ENCODE measurements around the gene GOLGA1. TPM values are rescaled to one million over a fixed set of nuclear protein-coding genes. Genes with fewer than 3 reads are reported as not detected.

GOLGA1 gene
- total and polyA plus RNA-seq, 3 donors from 2014 or later = 36.1 to 54.2 (median 36.7) TPM

DNA sequence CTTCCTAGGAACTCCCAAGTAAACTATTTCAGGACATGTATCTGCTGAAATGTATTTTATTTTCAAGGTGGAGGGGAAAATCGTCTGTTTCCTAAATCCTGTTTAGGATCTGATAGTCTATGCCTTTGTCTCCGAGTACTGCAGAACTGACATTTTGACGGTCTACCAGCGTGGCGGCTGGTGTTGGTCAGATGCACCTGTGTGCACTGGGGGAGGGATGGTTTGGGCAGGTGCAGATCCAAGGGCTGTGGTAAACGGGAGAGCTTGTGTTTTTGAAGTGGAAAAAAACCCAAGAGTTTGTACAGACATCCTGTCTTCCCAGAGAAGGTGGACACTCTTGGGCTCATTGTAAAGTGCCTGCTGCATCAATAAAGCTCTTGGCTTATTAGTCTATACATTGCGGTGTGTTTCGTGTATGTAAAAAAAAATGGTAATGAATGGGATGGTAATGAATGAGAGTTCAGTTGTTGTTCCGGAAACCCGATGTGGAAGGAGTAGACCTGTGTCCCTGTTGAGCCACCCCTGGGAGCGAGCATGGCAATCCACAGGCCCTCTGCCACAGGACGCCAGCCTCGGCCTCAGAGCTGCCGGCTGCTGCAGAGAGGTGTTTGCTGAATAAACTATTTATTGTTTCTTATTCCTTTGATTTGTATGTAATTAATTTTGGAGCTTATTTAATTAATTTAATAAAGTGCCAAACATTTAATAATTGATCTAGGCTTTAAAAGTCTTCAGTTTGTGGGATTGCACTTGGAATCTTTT lies 63.7 kb downstream of the GOLGA1 start:
- Histone ChIP-seq H3K4me1 (peaks cover 28% of the 10 kb centered on the region), H3K27me3 (no peaks in the 10 kb centered on the region), H3K4me3 (no peak overlapping the region), H3K9me3 (no peaks in the 10 kb centered on the region), H3K36me3 (ENCODE audit: low read depth, missing control alignments) (no peaks in the 10 kb centered on the region), H3K27ac (no peak overlapping the region)
- intact Hi-C loops (cut with DNase I; ENCODE audit: low total_unique reads) = no loop called here
- WGBS, 2 donors = 87 to 90% methylated on average over 14 of the region's 14 CpGs
- DNase-seq = no peak
- TF ChIP-seq, protein P1, sequence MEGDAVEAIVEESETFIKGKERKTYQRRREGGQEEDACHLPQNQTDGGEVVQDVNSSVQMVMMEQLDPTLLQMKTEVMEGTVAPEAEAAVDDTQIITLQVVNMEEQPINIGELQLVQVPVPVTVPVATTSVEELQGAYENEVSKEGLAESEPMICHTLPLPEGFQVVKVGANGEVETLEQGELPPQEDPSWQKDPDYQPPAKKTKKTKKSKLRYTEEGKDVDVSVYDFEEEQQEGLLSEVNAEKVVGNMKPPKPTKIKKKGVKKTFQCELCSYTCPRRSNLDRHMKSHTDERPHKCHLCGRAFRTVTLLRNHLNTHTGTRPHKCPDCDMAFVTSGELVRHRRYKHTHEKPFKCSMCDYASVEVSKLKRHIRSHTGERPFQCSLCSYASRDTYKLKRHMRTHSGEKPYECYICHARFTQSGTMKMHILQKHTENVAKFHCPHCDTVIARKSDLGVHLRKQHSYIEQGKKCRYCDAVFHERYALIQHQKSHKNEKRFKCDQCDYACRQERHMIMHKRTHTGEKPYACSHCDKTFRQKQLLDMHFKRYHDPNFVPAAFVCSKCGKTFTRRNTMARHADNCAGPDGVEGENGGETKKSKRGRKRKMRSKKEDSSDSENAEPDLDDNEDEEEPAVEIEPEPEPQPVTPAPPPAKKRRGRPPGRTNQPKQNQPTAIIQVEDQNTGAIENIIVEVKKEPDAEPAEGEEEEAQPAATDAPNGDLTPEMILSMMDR (IDR thresholded peaks at IDR 0.05) = no peak
- no peak for TF ChIP-seq POLR2A (IDR thresholded peaks at IDR 0.05)

DNA sequence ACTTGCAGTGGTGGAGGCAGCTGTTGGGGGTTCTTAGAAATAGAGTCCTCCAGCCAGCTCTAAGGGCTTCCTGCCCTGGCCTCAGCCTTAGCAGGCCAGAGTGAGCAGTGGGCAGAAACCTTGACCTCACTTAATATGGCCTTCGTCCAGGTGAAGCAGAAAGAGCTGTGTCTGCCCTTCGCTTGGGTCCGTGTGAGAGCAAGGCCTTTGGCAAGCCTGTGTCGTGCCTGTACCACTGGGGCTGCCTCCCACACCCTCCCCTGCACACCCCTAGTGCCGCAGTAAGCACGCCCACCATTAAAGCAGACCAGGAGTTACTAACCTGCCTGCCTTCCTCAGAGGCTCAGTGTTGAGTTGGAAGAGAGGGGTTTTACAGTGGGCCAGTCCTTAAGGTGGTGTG lies 65.4 kb downstream of the GOLGA1 start:
- no peak overlapping the region for H3K4me3 ChIP-seq
- no peaks in the 10 kb centered on the region for H3K27me3 ChIP-seq
- H3K9me3 ChIP-seq = no peaks in the 10 kb centered on the region
- peak overlapping the region in 1 of 2 donors; percentile 17 for H3K27ac ChIP-seq
- TF ChIP-seq POLR2A (IDR thresholded peaks at IDR 0.05) = no peak
- TF ChIP-seq, protein P1 (IDR thresholded peaks at IDR 0.05) = no peak
- H3K4me1 ChIP-seq = peaks cover 45% of the 10 kb centered on the region
- no peak for DNase-seq
- intact Hi-C loops (cut with DNase I; ENCODE audit: low total_unique reads) = no loop called here
- 50% methylated on average over 5 of the region's 6 CpGs; no CpG with 5 or more reads in 1 of the 2 donors for WGBS, 2 donors
- H3K36me3 ChIP-seq (ENCODE audit: low read depth, missing control alignments) = no peaks in the 10 kb centered on the region

DNA sequence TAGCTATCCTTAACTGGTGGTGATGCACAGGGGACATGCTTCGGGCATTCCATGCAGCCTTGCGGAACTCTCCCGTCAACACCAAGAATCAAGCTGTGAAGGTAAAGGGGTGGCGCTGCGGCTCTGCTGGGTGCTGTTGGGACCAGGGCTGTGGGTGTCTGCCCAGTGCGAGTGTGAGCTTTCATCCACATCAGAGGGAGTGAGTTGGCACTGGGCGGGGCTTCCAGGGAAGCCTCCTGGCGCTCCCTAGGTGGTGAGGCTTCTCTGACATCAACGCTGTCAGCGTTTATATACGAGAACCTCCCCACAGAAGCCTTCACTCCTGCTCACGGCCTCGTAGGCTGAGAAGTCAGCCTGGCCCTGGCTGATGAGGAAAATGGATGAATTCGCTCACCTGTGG lies 67.2 kb downstream of the GOLGA1 start:
- Histone ChIP-seq H3K36me3 (ENCODE audit: low read depth, missing control alignments) (no peaks in the 10 kb centered on the region), H3K27me3 (no peaks in the 10 kb centered on the region), H3K4me3 (no peak overlapping the region), H3K4me1 (peaks cover 54% of the 10 kb centered on the region), H3K27ac (no peak overlapping the region), H3K9me3 (no peaks in the 10 kb centered on the region)
- intact Hi-C loops (cut with DNase I; ENCODE audit: low total_unique reads) = no loop called here
- no peak for TF ChIP-seq POLR2A (IDR thresholded peaks at IDR 0.05)
- TF ChIP-seq, protein P1 (IDR thresholded peaks at IDR 0.05) = no peak
- WGBS, 2 donors = 87 to 89% methylated on average over 14 of the region's 14 CpGs
- DNase-seq = no peak

DNA sequence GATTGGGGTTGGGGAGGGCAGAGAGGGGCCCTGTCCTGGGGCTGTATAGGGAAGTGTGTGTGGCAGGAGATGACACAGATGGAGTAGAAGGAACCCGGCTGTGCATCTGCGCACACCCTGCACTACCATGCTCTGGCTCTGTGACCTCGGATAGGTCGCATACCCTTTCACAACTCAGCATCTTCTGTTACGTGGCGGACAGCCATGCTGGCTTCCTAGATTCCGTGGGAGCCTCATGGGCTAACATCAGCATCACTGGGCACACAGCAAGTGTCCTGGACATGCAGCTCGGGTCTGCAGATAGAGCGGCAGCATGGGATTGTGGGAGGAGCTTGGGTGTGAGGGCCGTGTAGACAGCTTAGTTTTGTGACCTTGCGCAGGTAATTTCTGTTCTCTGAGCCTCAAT lies 69.7 kb downstream of the GOLGA1 start:
- Histone ChIP-seq H3K4me3 (no peak overlapping the region), H3K27ac (peak overlapping the region in 1 of 2 donors; percentile 21), H3K36me3 (ENCODE audit: low read depth, missing control alignments) (no peaks in the 10 kb centered on the region), H3K4me1 (peaks cover 54% of the 10 kb centered on the region), H3K27me3 (no peaks in the 10 kb centered on the region), H3K9me3 (no peaks in the 10 kb centered on the region)
- DNase-seq = no peak
- 56 to 70% methylated on average over 11 of the region's 11 CpGs for WGBS, 2 donors
- TF ChIP-seq, protein P1 (IDR thresholded peaks at IDR 0.05) = no peak
- no peak for TF ChIP-seq POLR2A (IDR thresholded peaks at IDR 0.05)
- intact Hi-C loops (cut with DNase I; ENCODE audit: low total_unique reads) = no loop called here

GRCh38 chr9:124870723-124871122 lies 70.2 kb downstream of the GOLGA1 start:
- Histone ChIP-seq H3K4me3 (peak overlapping the region; percentile 87 to 99), H3K4me1 (peaks cover 54% of the 10 kb centered on the region), H3K27me3 (no peaks in the 10 kb centered on the region), H3K36me3 (ENCODE audit: low read depth, missing control alignments) (no peaks in the 10 kb centered on the region), H3K27ac (peak overlapping the region; percentile 88 to 90), H3K9me3 (no peaks in the 10 kb centered on the region)
- DNase-seq = no peak
- 35 to 49% methylated on average over 6 of the region's 6 CpGs for WGBS, 2 donors
- intact Hi-C loops (cut with DNase I; ENCODE audit: low total_unique reads) = no loop called here
- TF ChIP-seq, protein P1 (IDR thresholded peaks at IDR 0.05) = no peak
- TF ChIP-seq POLR2A (IDR thresholded peaks at IDR 0.05) = no peak
